Esophagus muscularis mucosa (tissue), 3 donors: Measurements from ENCODE around the gene ST6GALNAC6.

Experiments used
- CTCF ChIP-seq, 3 experiments: fragments of 200-600 bp in 2 of 3; fragments of 450-650 bp in 1 of 3; sonication (generic) in 2 of 3; IDR thresholded peaks; one replicate each; pipeline ENCODE4 v1.5.1; 2017 to 2019; ENCODE audit warnings: antibody characterized with exemption in 3 of 3, mild to moderate bottlenecking in 2 of 3, moderate library complexity in 1 of 3
- POLR2A ChIP-seq: fragments of 450-650 bp; IDR thresholded peaks from one replicate; pipeline ENCODE4 v1.6.1; 2017; ENCODE audit warnings: antibody characterized with exemption, moderate library complexity, mild to moderate bottlenecking, low read depth

GRCh38 chr9:127945942-127946341 is 46.5 kb upstream of the ST6GALNAC6 start:
- no peak for TF ChIP-seq CTCF (IDR thresholded peaks at IDR 0.05)
- no peak for TF ChIP-seq POLR2A
